ENCODE data around the gene FAM107B.

The FAM107B gene

GRCh38 chr10:14578060-14578952, 196.4 kb downstream of the FAM107B start:
- no peak for TF ChIP-seq CTCF (conservative IDR thresholded peaks at IDR 0.05)
- peak overlapping the region; percentile 84 for H3K27ac ChIP-seq

GRCh38 chr10:14574885-14575284, 199.8 kb downstream of the FAM107B start:
- peak overlapping the region; percentile 82; the same call in 1 of the 2 replicates for H3K27ac ChIP-seq

GRCh38 chr10:14574291-14574690, 200.4 kb downstream of the FAM107B start:
- TF ChIP-seq CTCF (conservative IDR thresholded peaks at IDR 0.05), result no peak
- H3K27ac ChIP-seq, result peak overlapping the region; percentile 82; the same call in 1 of the 2 replicates

More at GRCh38 chr10:14574885-14575284, 199.8 kb downstream of the FAM107B start:
- TF ChIP-seq CTCF (conservative IDR thresholded peaks at IDR 0.05), result no peak

- H3K27ac ChIP-seq, result peak overlapping the region; percentile 82; the same call in 1 of the 2 replicates
- no peak for TF ChIP-seq CTCF (conservative IDR thresholded peaks at IDR 0.05)
These were observed 200.9 kb downstream of the FAM107B start for GRCh38 chr10:14573666-14574261.

- no peak for TF ChIP-seq CTCF (conservative IDR thresholded peaks at IDR 0.05)
- peak overlapping the region; percentile 82 for H3K27ac ChIP-seq
These were observed 201.9 kb downstream of the FAM107B start for GRCh38 chr10:14572811-14573210.

- peak overlapping the region; percentile 82 for H3K27ac ChIP-seq
- TF ChIP-seq CTCF (conservative IDR thresholded peaks at IDR 0.05), result no peak
These were observed 202.7 kb downstream of the FAM107B start for GRCh38 chr10:14571866-14572507.

GRCh38 chr10:14570800-14571199, 203.9 kb downstream of the FAM107B start:
- peak overlapping the region; percentile 82 for H3K27ac ChIP-seq
- no peak for TF ChIP-seq CTCF (conservative IDR thresholded peaks at IDR 0.05)

Measured in VCaP (cell line).